ENCODE results near the gene FOXS1. TPM values are rescaled to one million over a fixed set of nuclear protein-coding genes. Genes with fewer than 3 reads are reported as not detected.

The FOXS1 gene
- total and polyA plus RNA-seq, 11 donors, result 1.9 to 6.0 (median 3.7) TPM

DNA sequence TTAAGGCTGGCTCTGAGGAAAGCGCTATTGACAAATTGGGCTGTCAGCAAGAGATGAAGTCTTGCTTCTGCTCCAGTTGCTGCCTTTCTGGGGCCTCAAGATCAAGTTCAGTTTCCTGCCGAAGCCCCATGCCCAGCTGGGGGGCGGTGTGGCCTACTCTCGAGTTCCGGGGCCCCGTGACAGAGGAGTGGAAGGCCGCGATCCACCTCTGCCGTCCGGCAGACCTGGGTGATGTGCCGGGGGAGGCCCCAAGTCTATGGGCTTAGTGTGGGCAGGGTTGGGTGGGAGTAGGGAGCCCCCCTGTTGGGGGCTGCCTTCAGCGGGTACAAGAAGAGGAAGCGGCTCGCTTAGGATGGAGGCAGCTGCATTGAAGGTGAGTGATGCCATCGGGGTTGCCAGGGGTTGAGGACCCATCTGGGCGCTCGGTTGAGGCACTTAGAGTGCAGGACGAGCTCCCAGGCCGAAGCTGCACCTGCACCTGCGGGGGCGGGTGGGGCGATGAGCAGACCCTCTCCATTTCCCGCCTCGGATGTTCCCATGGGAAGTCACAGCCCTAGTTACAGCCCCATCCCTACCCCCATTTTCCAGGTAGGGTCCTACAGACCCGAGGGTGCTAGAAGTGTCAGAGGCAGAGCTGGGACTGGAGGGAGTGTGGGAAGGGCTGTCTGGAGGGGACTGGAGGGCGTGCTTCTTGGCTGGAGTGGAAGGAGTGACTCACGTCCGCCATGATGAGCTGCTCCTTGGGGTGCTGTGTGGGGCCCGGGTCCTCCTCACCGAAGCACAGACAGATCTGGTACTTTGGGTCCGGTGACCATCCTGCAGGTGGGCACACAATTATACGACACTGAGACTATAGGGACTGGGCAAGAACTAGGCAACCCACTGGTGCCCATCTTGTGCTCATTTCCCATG, 2.9 kb upstream of the FOXS1 start:
- Histone ChIP-seq H3K27ac (no peak overlapping the region), H3K27me3 (peaks cover 0 to 43% (median 19%) of the 10 kb centered on the region in 9 donors), H3K36me3 (no peaks in the 10 kb centered on the region), H3K9me3 (no peaks in the 10 kb centered on the region), H3K4me3 (no peak overlapping the region), H3K4me1 (peaks cover 0 to 26% (median 3%) of the 10 kb centered on the region in 12 donors)
- ATAC-seq (no peak), DNase-seq (no peak)
- WGBS, 4 donors, result 86 to 90% (median 89%) methylated on average over 24 to 32 of the region's 32 CpGs
- no peak for TF ChIP-seq POLR2A (IDR thresholded peaks at IDR 0.05)
- TF ChIP-seq, protein P1, sequence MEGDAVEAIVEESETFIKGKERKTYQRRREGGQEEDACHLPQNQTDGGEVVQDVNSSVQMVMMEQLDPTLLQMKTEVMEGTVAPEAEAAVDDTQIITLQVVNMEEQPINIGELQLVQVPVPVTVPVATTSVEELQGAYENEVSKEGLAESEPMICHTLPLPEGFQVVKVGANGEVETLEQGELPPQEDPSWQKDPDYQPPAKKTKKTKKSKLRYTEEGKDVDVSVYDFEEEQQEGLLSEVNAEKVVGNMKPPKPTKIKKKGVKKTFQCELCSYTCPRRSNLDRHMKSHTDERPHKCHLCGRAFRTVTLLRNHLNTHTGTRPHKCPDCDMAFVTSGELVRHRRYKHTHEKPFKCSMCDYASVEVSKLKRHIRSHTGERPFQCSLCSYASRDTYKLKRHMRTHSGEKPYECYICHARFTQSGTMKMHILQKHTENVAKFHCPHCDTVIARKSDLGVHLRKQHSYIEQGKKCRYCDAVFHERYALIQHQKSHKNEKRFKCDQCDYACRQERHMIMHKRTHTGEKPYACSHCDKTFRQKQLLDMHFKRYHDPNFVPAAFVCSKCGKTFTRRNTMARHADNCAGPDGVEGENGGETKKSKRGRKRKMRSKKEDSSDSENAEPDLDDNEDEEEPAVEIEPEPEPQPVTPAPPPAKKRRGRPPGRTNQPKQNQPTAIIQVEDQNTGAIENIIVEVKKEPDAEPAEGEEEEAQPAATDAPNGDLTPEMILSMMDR (IDR thresholded peaks at IDR 0.05), result no peak
- intact Hi-C loops (cut with DNase I), result no loop called here

DNA sequence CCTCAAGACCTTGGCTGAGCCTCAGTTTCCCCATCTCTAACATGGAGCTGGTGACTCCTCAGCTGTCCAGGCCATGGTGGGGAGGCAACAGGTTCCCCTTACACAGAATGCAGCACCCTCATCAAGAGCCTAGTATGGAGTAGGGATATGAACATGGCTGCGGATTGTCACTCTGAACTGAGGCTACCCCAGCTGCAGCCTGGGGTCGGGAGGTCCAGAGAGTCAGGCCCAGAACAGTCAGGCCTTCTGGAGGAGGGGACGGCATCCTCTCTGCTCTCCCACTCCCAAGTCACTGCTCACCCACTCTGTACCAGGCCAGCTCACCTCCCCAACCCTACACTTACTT, 1.4 kb upstream of the FOXS1 start:
- Histone ChIP-seq H3K36me3 (no peaks in the 10 kb centered on the region), H3K4me3 (no peak overlapping the region), H3K4me1 (peaks cover 0 to 37% (median 18%) of the 10 kb centered on the region in 12 donors), H3K27me3 (peaks cover 0 to 33% (median 17%) of the 10 kb centered on the region in 9 donors), H3K9me3 (no peaks in the 10 kb centered on the region), H3K27ac (peak overlapping the region in 2 of 12 donors; percentile 34 to 89)
- intact Hi-C loops (cut with DNase I), result loop anchor here in 4 of 10 donors (1.0 to 2.0 kb wide), 2 partner anchors 24 kb away; no protein-coding TSS in a partner anchor
- 54 to 75% (median 66%) methylated on average over 3 of the region's 3 CpGs for WGBS, 4 donors
- ATAC-seq (no peak), DNase-seq (no peak)
- no peak for TF ChIP-seq POLR2A (IDR thresholded peaks at IDR 0.05)
- TF ChIP-seq, protein P1 (IDR thresholded peaks at IDR 0.05), result no peak

DNA sequence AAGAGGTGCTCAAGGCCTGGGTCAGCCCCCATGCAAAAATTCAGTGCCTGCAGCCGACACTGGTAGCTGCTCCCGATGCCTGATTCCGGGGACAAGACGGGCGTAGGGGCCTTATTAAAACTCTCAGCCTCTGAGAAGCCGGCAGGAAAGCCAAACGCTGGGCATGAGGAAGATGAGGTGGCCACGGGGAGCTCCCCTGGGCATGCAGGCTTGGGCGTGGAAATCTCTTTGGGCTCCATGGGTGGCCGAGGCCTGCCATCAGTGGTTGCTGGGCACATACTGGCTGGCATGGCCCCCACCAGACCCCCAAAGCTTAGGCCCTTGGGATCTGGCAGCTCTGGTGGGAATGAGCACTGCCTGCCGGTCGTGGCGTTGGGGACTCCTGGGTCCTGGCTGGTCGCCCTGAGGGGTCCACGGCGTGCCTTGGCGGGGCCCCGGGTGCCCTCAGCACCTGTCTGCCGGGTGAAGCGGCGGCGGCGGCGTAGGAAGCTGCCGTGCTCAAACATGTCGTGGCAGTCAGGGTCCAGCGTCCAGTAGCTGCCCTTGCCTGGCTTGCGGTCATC, 586 bp downstream of the FOXS1 start:
- no peak for DNase-seq
- no peaks in the 10 kb centered on the region for H3K9me3 ChIP-seq
- intact Hi-C loops (cut with DNase I), result no loop called here
- WGBS, 4 donors, result 73 to 93% (median 83%) methylated on average over 15 to 28 of the region's 28 CpGs
- H3K4me3 ChIP-seq, result peak overlapping the region; percentile 24 to 72 (median 50)
- H3K36me3 ChIP-seq, result no peaks in the 10 kb centered on the region
- peaks cover 0 to 56% (median 25%) of the 10 kb centered on the region in 12 donors for H3K4me1 ChIP-seq
- no peak for ATAC-seq
- H3K27me3 ChIP-seq, result peaks cover 0 to 14% (median 8%) of the 10 kb centered on the region in 9 donors
- H3K27ac ChIP-seq, result peak overlapping the region in 11 of 12 donors; percentile 36 to 89 (median 74)
- TF ChIP-seq, protein P1 (IDR thresholded peaks at IDR 0.05), result no peak
- TF ChIP-seq POLR2A (IDR thresholded peaks at IDR 0.05), result no peak

GRCh38 chr20:31843881-31844280, 1.5 kb downstream of the FOXS1 start:
- ATAC-seq (no peak), DNase-seq (no peak)
- peaks cover 0 to 5% (median 0%) of the 10 kb centered on the region in 9 donors for H3K27me3 ChIP-seq
- H3K9me3 ChIP-seq, result no peaks in the 10 kb centered on the region
- H3K4me1 ChIP-seq, result peaks cover 0 to 65% (median 26%) of the 10 kb centered on the region in 12 donors
- 73 to 88% (median 79%) methylated on average over 5 of the region's 5 CpGs for WGBS, 4 donors
- H3K36me3 ChIP-seq, result no peaks in the 10 kb centered on the region
- intact Hi-C loops (cut with DNase I), result no loop called here
- peak overlapping the region; percentile 22 to 89 (median 76) for H3K27ac ChIP-seq
- H3K4me3 ChIP-seq, result peak overlapping the region in 11 of 12 donors; percentile 24 to 72 (median 50)
- TF ChIP-seq, protein P1 (IDR thresholded peaks at IDR 0.05), result no peak
- no peak for TF ChIP-seq POLR2A (IDR thresholded peaks at IDR 0.05)

Data from heart left ventricle (tissue), 16 donors.